Osteocyte (in vitro differentiated cells): ENCODE results near the gene REEP6. TPM values are rescaled to one million over a fixed set of nuclear protein-coding genes. Genes with fewer than 3 reads are reported as not detected.

Experiments
- DNase-seq: peaks from one replicate; pipeline ENCODE4 v3.0.0; 2021; ENCODE audit warnings: mixed read lengths; ENCODE audit not compliant: unreplicated experiment; ENCODE audit errors: extremely low spot score
- H3K27ac Mint-ChIP-seq: one replicate; pipeline ENCODE4 v1.8.0; 2021; ENCODE audit warnings: mild to moderate bottlenecking, mixed read lengths; ENCODE audit not compliant: unreplicated experiment
- H3K27me3 Mint-ChIP-seq: one replicate; pipeline ENCODE4 v1.8.0; 2021; ENCODE audit warnings: mixed read lengths; ENCODE audit not compliant: unreplicated experiment
- H3K36me3 Mint-ChIP-seq: one replicate; pipeline ENCODE4 v1.8.0; 2021; ENCODE audit warnings: mixed read lengths; ENCODE audit not compliant: unreplicated experiment
- H3K4me1 Mint-ChIP-seq: one replicate; pipeline ENCODE4 v1.8.0; 2021; ENCODE audit warnings: mixed read lengths; ENCODE audit not compliant: unreplicated experiment
- H3K4me3 Mint-ChIP-seq: one replicate; pipeline ENCODE4 v1.8.0; 2021; ENCODE audit warnings: mild to moderate bottlenecking, moderate library complexity, mixed read lengths; ENCODE audit not compliant: unreplicated experiment
- H3K9me3 Mint-ChIP-seq: one replicate; pipeline ENCODE4 v1.8.0; 2021; ENCODE audit warnings: mixed read lengths; ENCODE audit not compliant: unreplicated experiment
- CTCF ChIP-seq: fragments of 200-600 bp; sonication (generic); IDR thresholded peaks from 2 replicates; pipeline ENCODE4 v1.5.0; 2021; ENCODE audit warnings: antibody characterized with exemption, mild to moderate bottlenecking, moderate library complexity
- total RNA-seq: library from RNA; stranded (reverse); gene quantifications from 2 replicates; pipeline ENCODE4 v1.2.1, GENCODE V29; 2021

REEP6 gene
- total RNA-seq, 1 donor from 2014 or later: 4.1 TPM

GRCh38 chr19:1525343-1525742 is 34.4 kb downstream of the REEP6 start:
- Mint-ChIP-seq H3K27me3 (peaks cover 21% of the 10 kb centered on the region), H3K4me1 (peaks cover 4% of the 10 kb centered on the region), H3K36me3 (no peaks in the 10 kb centered on the region), H3K27ac (no peak overlapping the region), H3K4me3 (no peak overlapping the region), H3K9me3 (no peaks in the 10 kb centered on the region)
- no peak for TF ChIP-seq CTCF
- no peak for DNase-seq

GRCh38 chr19:1526066-1526778 is 35.2 kb downstream of the REEP6 start:
- Mint-ChIP-seq H3K27me3 (peaks cover 21% of the 10 kb centered on the region), H3K4me1 (peaks cover 4% of the 10 kb centered on the region), H3K4me3 (no peak overlapping the region), H3K27ac (no peak overlapping the region), H3K9me3 (no peaks in the 10 kb centered on the region), H3K36me3 (no peaks in the 10 kb centered on the region)
- no peak for DNase-seq
- no peak for TF ChIP-seq CTCF

GRCh38 chr19:1526979-1527649 is 36.1 kb downstream of the REEP6 start:
- no peak overlapping the region for H3K4me3 Mint-ChIP-seq
- no peaks in the 10 kb centered on the region for H3K9me3 Mint-ChIP-seq
- no peak for DNase-seq
- peaks cover 4% of the 10 kb centered on the region for H3K4me1 Mint-ChIP-seq
- H3K27me3 Mint-ChIP-seq: peaks cover 21% of the 10 kb centered on the region
- H3K27ac Mint-ChIP-seq: no peak overlapping the region
- H3K36me3 Mint-ChIP-seq: no peaks in the 10 kb centered on the region
- no peak for TF ChIP-seq CTCF

GRCh38 chr19:1527650-1528309 is 36.8 kb downstream of the REEP6 start:
- no peak for DNase-seq
- TF ChIP-seq CTCF: no peak
- Mint-ChIP-seq H3K4me1 (peaks cover 4% of the 10 kb centered on the region), H3K9me3 (no peaks in the 10 kb centered on the region), H3K27ac (no peak overlapping the region), H3K4me3 (no peak overlapping the region), H3K27me3 (peaks cover 21% of the 10 kb centered on the region), H3K36me3 (no peaks in the 10 kb centered on the region)
